OCI-LY1 (cell line): ENCODE measurements around the gene ZNF362.

Experiments
- H2AFZ ChIP-seq: fragments of 200-600 bp; sonication (generic), shearing (Covaris generic); 2 replicates; pipeline ENCODE4 v1.6.0; 2014; ENCODE audit warnings: antibody characterized with exemption, mild to moderate bottlenecking, low read length
- H3F3A ChIP-seq: fragments of 200-600 bp; sonication (generic), shearing (Covaris generic); 2 replicates; pipeline ENCODE4 v1.6.0; 2014; ENCODE audit warnings: mild to moderate bottlenecking, antibody characterized with exemption, low read length, moderate library complexity; ENCODE audit not compliant: insufficient read depth
- H3K27ac ChIP-seq: fragments of 200-600 bp; sonication (generic); 2 replicates; pipeline ENCODE4 v1.5.1; 2014; ENCODE audit warnings: low read length, mixed run types, mild to moderate bottlenecking, low read depth; ENCODE audit not compliant: poor library complexity, severe bottlenecking
- H3K27me3 ChIP-seq: fragments of 200-600 bp; sonication (generic); 2 replicates; pipeline ENCODE4 v1.6.0; 2014; ENCODE audit warnings: antibody characterized with exemption, mild to moderate bottlenecking, low read length, moderate library complexity; ENCODE audit not compliant: insufficient read depth
- H3K36me3 ChIP-seq: fragments of 200-600 bp; sonication (generic); 2 replicates; pipeline ENCODE4 v1.6.1; 2014; ENCODE audit warnings: mild to moderate bottlenecking, antibody characterized with exemption, low read length, moderate library complexity, mixed read lengths; ENCODE audit not compliant: insufficient read depth
- H3K4me1 ChIP-seq: fragments of 200-600 bp; sonication (generic); 2 replicates; pipeline ENCODE4 v1.5.1; 2014; ENCODE audit warnings: mild to moderate bottlenecking, low read length, moderate library complexity; ENCODE audit not compliant: insufficient read depth, severe bottlenecking
- H3K4me2 ChIP-seq: fragments of 200-600 bp; sonication (generic), shearing (Covaris generic); 2 replicates; pipeline ENCODE4 v1.6.1; 2014; ENCODE audit warnings: low read length
- H3K4me3 ChIP-seq: fragments of 200-600 bp; sonication (generic); 2 replicates; pipeline ENCODE4 v1.5.1; 2014; ENCODE audit warnings: low read length, low read depth, mild to moderate bottlenecking, mixed read lengths; ENCODE audit not compliant: poor library complexity, severe bottlenecking
- H3K79me2 ChIP-seq: fragments of 200-600 bp; shearing (Covaris generic); 2 replicates; pipeline ENCODE4 v1.6.1; 2016; ENCODE audit warnings: mixed run types, low read length, mixed read lengths; ENCODE audit not compliant: insufficient read depth
- H3K9ac ChIP-seq: fragments of 200-600 bp; sonication (generic), shearing (Covaris generic); 2 replicates; pipeline ENCODE4 v1.6.1; 2014; ENCODE audit warnings: mild to moderate bottlenecking, low read length, mixed read lengths
- H3K9me2 ChIP-seq: fragments of 200-600 bp; sonication (generic), shearing (Covaris generic); 2 replicates; pipeline ENCODE4 v1.6.1; 2014; ENCODE audit warnings: low read depth, mild to moderate bottlenecking, low read length, mixed read lengths
- H3K9me3 ChIP-seq: fragments of 200-600 bp; shearing (Covaris generic); 2 replicates; pipeline ENCODE4 v1.6.1; 2014; ENCODE audit warnings: low read length, mixed read lengths
- H4K20me1 ChIP-seq: fragments of 200-600 bp; sonication (generic), shearing (Covaris generic); 2 replicates; pipeline ENCODE4 v1.6.0; 2016; ENCODE audit warnings: mild to moderate bottlenecking, low read length; ENCODE audit not compliant: insufficient read depth
- CTCF ChIP-seq: fragments of 200-600 bp; sonication (generic), shearing (Covaris generic); IDR thresholded peaks from 2 replicates; pipeline ENCODE4 v1.5.1; 2017; ENCODE audit warnings: mild to moderate bottlenecking, antibody characterized with exemption, low read length, moderate library complexity, mixed read lengths
- EZH2 ChIP-seq: fragments of 200-600 bp; sonication (generic), shearing (Covaris generic); IDR thresholded peaks from 2 replicates; pipeline ENCODE4 v1.8.0; 2017; ENCODE audit warnings: borderline replicate concordance, mixed run types, mild to moderate bottlenecking, antibody characterized with exemption, low read length, moderate library complexity, mixed read lengths

Gene ZNF362

DNA sequence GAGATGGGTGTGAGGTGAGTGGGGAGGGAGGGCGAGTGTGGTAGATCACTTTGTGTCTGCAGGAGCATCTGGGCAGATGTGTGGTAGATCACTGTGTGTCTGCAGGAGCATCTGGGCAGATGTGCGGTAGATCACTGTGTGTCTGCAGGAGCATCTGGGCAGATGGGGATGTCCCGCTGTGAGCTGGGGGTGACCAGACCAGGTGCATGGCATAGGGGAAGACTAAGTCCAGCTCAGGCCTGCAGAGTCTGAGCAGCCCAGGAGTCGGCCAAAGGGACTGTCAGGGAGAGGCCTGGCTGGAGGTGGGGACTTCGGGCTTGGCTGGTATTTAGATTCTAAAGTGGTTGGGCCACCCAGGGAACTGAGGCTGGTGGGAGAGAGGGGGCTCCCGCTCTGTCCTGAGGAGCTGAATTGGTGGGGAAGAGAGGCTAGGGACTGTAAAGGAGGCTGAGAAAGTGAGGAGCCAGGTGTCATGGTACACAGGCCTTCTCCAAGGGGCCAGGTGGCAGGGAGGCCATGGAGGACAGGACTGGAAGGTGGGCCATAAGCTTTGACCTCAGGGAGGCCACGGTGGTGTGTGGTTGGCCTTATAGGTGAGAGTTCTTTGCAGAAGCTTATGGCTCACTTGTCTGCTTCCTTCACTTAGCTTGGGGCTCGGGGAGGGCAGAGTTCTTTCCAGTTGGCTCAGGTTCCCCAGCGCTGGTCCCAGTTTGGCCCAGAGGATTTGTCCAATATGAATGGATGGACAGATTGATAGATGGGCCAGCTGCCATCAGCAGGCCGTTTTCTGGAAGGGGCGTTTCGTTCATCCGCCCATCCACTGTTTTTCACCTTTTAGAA lies 15.6 kb downstream of the ZNF362 start:
- TF ChIP-seq EZH2 = no peak
- no peak for TF ChIP-seq CTCF
- no peaks in the 10 kb centered on the region for H3K36me3 ChIP-seq
- no peaks in the 10 kb centered on the region for H3K9me2 ChIP-seq
- no peaks in the 10 kb centered on the region for H3K27me3 ChIP-seq
- no peak overlapping the region for H3K9ac ChIP-seq
- no peak overlapping the region for H3K4me3 ChIP-seq
- H4K20me1 ChIP-seq = no peaks in the 10 kb centered on the region
- no peaks in the 10 kb centered on the region for H3K79me2 ChIP-seq
- H3K9me3 ChIP-seq = no peaks in the 10 kb centered on the region
- no peak overlapping the region for H3K27ac ChIP-seq
- H3K4me2 ChIP-seq = no peak overlapping the region
- H2AFZ ChIP-seq = no peak overlapping the region
- H3F3A ChIP-seq = no peaks in the 10 kb centered on the region
- H3K4me1 ChIP-seq = no peaks in the 10 kb centered on the region

GRCh38 chr1:33272509-33272908 lies 16.2 kb downstream of the ZNF362 start:
- no peak overlapping the region for H3K4me2 ChIP-seq
- no peak overlapping the region for H2AFZ ChIP-seq
- H3K9ac ChIP-seq = no peak overlapping the region
- no peaks in the 10 kb centered on the region for H3K9me2 ChIP-seq
- TF ChIP-seq CTCF (no peak), EZH2 (no peak)
- H3K9me3 ChIP-seq = no peaks in the 10 kb centered on the region
- H3K79me2 ChIP-seq = no peaks in the 10 kb centered on the region
- H3K4me3 ChIP-seq = no peak overlapping the region
- H3F3A ChIP-seq = no peaks in the 10 kb centered on the region
- no peaks in the 10 kb centered on the region for H3K36me3 ChIP-seq
- H3K27ac ChIP-seq = no peak overlapping the region
- no peaks in the 10 kb centered on the region for H3K27me3 ChIP-seq
- no peaks in the 10 kb centered on the region for H3K4me1 ChIP-seq
- no peaks in the 10 kb centered on the region for H4K20me1 ChIP-seq

DNA sequence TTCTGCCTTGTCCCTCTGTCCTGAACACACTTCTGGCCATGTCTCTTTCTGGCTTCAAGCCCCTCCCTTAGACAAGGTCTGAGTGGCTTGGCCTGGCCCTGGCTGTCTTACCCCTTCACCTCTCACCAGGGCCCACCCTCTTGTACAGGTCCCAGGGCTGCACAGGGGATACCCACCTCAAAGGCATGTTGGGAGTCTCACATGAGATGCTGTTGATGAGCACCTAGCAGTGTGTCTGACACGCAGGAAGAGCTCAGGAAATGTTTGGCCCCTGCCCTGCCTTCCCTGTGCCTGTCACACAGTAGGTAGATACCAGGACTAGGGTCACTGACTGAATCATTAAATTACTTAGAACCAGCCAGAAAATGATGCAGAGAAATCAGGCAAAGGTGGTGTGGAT lies 16.6 kb downstream of the ZNF362 start:
- H3K36me3 ChIP-seq = no peaks in the 10 kb centered on the region
- H3K4me3 ChIP-seq = no peak overlapping the region
- H3K4me2 ChIP-seq = no peak overlapping the region
- no peaks in the 10 kb centered on the region for H3K27me3 ChIP-seq
- H3K4me1 ChIP-seq = no peaks in the 10 kb centered on the region
- no peak overlapping the region for H3K9ac ChIP-seq
- no peaks in the 10 kb centered on the region for H3K9me3 ChIP-seq
- no peak overlapping the region for H2AFZ ChIP-seq
- H4K20me1 ChIP-seq = no peaks in the 10 kb centered on the region
- no peak for TF ChIP-seq EZH2
- TF ChIP-seq CTCF = no peak
- no peak overlapping the region for H3K27ac ChIP-seq
- no peaks in the 10 kb centered on the region for H3K9me2 ChIP-seq
- H3K79me2 ChIP-seq = no peaks in the 10 kb centered on the region
- no peaks in the 10 kb centered on the region for H3F3A ChIP-seq
